Gastrocnemius medialis (tissue), 4 donors: ENCODE data around the gene ALPP.

ENCODE experiments used
- CTCF ChIP-seq, 5 experiments: fragments of 450-650 bp in 3 of 5; fragments of 200-600 bp in 2 of 5; sonication (generic) in 2 of 5; IDR thresholded peaks in 4 of 5; conservative IDR thresholded peaks in 1 of 5; 1 replicate in 4 of 5; 2 replicates in 1 of 5; pipeline ENCODE4 v1.5.1; 2016 to 2019; ENCODE audit warnings: antibody characterized with exemption in 5 of 5, mild to moderate bottlenecking in 3 of 5, moderate library complexity in 3 of 5
- POLR2A ChIP-seq, 2 donors: fragments of 450-650 bp; IDR thresholded peaks; one replicate each; pipeline ENCODE4 v1.6.1; 2017; ENCODE audit warnings: antibody characterized with exemption in 2 of 2, mild to moderate bottlenecking in 2 of 2, moderate library complexity in 2 of 2

DNA sequence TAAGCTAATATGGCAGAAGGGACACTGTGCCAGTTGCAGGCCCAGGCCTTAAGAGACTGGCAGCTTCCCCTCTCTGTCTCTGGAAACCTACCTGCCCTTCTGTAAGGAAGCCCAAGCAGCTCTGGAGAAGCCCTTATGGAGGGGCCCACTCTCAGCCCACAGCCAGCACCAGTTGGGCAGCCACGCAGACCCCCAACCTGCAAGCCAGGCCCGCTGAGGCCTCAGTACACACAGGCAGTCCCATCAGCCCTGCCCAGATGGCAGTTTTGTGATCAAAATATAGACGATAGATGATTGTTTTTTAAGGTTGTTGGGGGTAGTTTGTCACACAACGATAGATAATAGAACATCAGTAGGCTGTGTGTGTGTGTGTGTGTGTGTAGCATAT, 36.8 kb upstream of the ALPP start:
- TF ChIP-seq POLR2A (IDR thresholded peaks at IDR 0.05) (no peak), CTCF (IDR thresholded peaks at IDR 0.05 in 4 of 5, conservative IDR thresholded peaks at IDR 0.05 in 1 of 5) (no peak)
